ENCODE measurements around the gene CIITA.
"Not testable (repeated sequence)": the region's sequence is repeated elsewhere in the genome, so short reads cannot be mapped to it uniquely, and the experiment has no call there.

Gene CIITA

DNA sequence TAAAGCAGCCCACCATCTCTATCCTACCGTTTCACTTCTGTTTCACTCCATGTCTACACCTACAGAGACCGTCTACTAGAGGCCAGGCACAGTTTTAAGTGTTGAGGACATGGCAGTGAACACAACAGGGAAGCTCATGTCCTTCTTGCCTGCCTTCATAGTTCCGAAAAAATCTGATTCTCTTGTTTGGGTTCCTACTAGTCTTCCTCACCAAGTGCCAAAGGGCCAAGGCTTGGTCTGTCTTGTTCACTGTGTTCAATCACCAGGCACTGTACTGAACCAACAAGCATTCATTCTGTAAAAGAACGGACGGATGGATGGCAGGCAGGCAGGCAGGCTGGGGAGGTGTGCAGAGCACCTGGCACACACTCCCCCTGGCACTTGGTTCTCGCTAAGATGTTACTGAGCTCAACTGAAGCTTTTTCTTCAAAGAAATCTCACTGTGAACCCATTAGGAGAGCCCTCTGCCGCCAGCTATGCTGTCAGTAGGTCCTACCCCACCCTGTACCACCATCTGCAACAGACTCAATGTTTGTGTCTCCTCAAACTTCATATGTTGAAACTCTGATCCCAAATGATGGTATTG lies 62.7 kb downstream of the CIITA start:
- TF ChIP-seq CTCF (IDR thresholded peaks at IDR 0.05; ENCODE audit: control extremely low read depth, extremely low read depth, low read depth, missing control alignments) = no peak
- no peak for DNase-seq (ENCODE audit: extremely low spot score)
- ChIA-PET POLR2A (interaction anchor here (1.2 kb wide), 1 partner anchor 196 kb away, joined by 3 read pairs; no protein-coding TSS in a partner anchor), CTCF (interaction anchor here (0.9 to 2.1 kb wide), 6 partner anchors 9 to 315 kb away, joined by 3 to 11 read pairs (median 4); no protein-coding TSS in a partner anchor)

DNA sequence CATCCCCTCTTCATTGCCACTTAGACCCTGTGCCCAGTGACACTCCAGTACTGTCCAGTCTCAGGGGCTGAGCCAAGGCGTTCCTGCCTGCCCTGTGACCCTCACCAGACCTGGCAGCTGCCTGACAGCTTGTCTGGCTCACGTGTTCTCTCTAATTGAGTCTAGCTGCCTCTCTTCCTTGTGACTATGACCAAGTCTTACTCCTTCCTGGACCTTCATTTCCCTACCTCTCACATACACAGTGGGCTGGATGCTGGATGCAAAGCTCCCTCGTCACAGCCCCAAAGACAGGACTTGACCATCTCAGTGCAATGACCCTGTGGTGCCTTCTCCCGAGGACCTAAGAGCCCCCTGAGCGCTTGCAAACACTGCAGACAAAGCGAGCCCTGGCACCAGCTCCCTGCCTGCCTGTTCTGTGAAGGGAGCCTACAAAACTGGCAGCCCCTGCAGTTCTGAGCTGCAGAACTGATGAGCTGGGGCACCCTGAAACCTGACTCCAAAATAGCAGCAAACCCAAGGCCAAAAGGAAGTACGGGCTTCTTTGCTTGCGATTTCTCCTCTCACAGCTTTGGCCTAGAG lies 63.6 kb downstream of the CIITA start:
- POLR2A ChIA-PET = interaction anchor here (1.1 to 1.2 kb wide), 2 partner anchors 10 to 196 kb away, joined by 3 read pairs; no protein-coding TSS in a partner anchor
- CTCF ChIA-PET = interaction anchor here (0.9 to 2.1 kb wide), 5 partner anchors 9 to 25 kb away, joined by 3 to 11 read pairs (median 5); no protein-coding TSS in a partner anchor

GRCh38 chr16:10941127-10941933 lies 64.3 kb downstream of the CIITA start:
- POLR2A ChIA-PET = interaction anchor here (1.1 to 1.2 kb wide), 2 partner anchors 11 to 197 kb away, joined by 3 read pairs; no protein-coding TSS in a partner anchor
- no peak for TF ChIP-seq CTCF (IDR thresholded peaks at IDR 0.05; ENCODE audit: control extremely low read depth, extremely low read depth, low read depth, missing control alignments)
- CTCF ChIA-PET = interaction anchor here (0.9 to 2.1 kb wide), 4 partner anchors 8 to 23 kb away, joined by 3 to 11 read pairs (median 6); no protein-coding TSS in a partner anchor
- no peak for DNase-seq (ENCODE audit: extremely low spot score)

More for the DNA sequence above, 63.6 kb downstream of the CIITA start:
- TF ChIP-seq CTCF (IDR thresholded peaks at IDR 0.05; ENCODE audit: control extremely low read depth, extremely low read depth, low read depth, missing control alignments) = no peak
- no peak for DNase-seq (ENCODE audit: extremely low spot score)

- DNase-seq (ENCODE audit: extremely low spot score) = not testable (repeated sequence)
- POLR2A ChIA-PET = interaction anchor here (1.0 to 1.3 kb wide), 3 partner anchors 10 to 314 kb away, joined by 3 to 9 read pairs (median 3); partner anchors contain the start of genes NUBP1 and SOCS1
- CTCF ChIA-PET = interaction anchor here (0.7 to 1.0 kb wide), 4 partner anchors 12 to 314 kb away, joined by 3 to 4 read pairs (median 4); partner anchors contain the start of gene SOCS1
Observed at GRCh38 chr16:10941935-10942351, 64.9 kb downstream of the CIITA start.

DNA sequence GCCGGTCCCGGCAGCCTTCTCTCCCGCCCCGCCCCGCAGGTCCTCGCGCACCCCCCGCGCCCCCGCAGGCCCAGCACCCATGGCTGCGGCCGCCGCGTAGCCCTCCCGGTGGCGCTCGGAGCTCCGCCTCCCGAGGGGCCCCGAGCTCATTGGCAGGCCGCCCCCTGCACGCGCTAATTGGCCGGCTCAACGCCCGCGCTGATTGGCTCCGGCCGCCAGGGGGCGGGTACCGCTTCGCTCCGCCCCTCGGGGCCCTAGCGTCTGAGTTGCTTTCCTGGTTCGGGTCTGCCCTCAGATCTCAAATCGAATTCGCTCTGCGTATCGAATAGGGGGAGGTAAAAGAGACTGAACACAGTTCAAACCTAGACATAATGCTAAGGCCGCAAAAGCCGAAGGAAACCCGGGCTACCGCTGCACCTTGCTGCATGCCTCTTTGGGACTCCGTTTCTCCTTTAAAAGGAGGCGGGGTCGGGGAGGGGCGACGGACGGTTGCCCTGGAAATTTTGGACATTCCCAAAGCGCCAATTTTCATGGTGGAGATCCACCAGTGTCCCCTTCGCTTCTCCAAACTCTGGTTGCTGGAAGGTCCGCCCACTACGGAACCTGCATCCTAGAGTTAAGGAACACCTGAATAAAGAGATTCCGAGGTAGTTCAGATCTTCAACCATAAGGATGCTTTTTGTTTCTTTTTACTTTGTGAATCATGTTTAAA lies 65.5 kb downstream of the CIITA start, which contains the start of gene DEXI:
Gene DEXI, minus strand, starts transcription at position 117 of the 712 bp plus-strand sequence. CDS start 463 bp downstream, outside the sequence.
- ChIA-PET CTCF (interaction anchor here (0.7 to 1.0 kb wide), 4 partner anchors 12 to 313 kb away, joined by 3 to 4 read pairs (median 4); partner anchors contain the start of gene SOCS1), POLR2A (interaction anchor here (0.6 to 1.3 kb wide), 4 partner anchors 10 to 408 kb away, joined by 3 to 9 read pairs (median 4); partner anchors contain the start of genes NUBP1 and SOCS1)
- TF ChIP-seq CTCF (IDR thresholded peaks at IDR 0.05; ENCODE audit: control extremely low read depth, extremely low read depth, low read depth, missing control alignments) = peak; percentile 16
- DNase-seq (ENCODE audit: extremely low spot score) = peak; percentile 99

DNA sequence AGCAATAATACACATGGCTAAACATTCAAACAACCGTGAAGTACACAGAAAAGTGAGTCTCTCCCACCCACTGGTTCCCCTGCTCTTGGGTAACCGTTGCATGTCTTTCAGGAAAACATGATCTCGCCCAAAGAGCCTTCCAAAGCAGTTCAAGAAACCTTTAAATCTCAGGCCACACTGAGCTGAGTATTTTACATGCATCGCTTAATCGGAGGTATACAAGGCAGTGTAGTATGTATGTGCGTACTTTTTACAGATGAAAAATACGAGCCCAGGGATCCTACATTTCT lies 66.0 kb downstream of the CIITA start:
- no peak for TF ChIP-seq CTCF (IDR thresholded peaks at IDR 0.05; ENCODE audit: control extremely low read depth, extremely low read depth, low read depth, missing control alignments)
- POLR2A ChIA-PET = interaction anchor here (1.3 kb wide), 1 partner anchor 313 kb away, joined by 9 read pairs; the partner anchor contains the start of gene SOCS1
- CTCF ChIA-PET = no interaction called here
- no peak for DNase-seq (ENCODE audit: extremely low spot score)
